Measurements from ENCODE around the gene OTOP2. TPM values are rescaled to one million over a fixed set of nuclear protein-coding genes. Genes with fewer than 3 reads are reported as not detected.
"Not testable (repeated sequence)": the region's sequence is repeated elsewhere in the genome, so short reads cannot be mapped to it uniquely, and the experiment has no call there.

The OTOP2 gene
- total and polyA plus RNA-seq, 2 of the 8 experiments (the other 6 are each of a cell fraction or from before 2014, with no cell fraction given) = 0.23 TPM; not detected in 1

DNA sequence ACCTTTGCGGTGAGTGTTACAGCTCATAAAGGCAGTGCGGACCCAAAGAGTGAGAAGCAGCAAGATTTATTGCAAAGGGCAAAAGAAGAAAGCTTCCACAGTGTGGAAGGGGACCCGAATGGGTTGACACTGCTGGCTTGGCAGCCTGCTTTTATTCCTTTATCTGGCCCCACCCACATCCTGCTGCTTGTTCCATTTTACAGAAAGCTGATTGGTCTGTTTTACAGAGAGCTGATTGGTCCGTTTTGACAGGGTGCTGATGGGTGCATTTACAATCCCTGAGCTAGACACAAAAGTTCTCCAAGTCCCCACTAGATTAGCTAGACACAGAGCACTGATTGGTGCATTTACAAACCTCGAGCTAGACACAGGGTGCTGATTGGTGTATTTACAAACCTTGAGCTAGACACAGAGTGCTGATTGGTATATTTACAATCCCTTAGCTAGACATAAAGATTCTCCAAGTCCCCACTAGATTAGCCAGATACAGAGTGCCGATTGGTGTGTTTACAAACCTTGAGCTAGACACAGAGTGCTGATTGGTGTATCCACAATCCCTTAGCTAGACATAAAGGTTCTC lies 17.8 kb upstream of the OTOP2 start:
- ChIA-PET POLR2A (ENCODE audit: partially characterized antibody) (interaction anchor here (0.9 to 2.0 kb wide), 6 partner anchors 10 to 106 kb away, joined by 3 to 7 read pairs (median 4); partner anchors contain the start of genes FADS6, MRPL58 and OTOP2), CTCF (ENCODE audit: partially characterized antibody) (interaction anchor here (0.6 to 49.9 kb wide), 10 partner anchors 12 to 251 kb away, joined by 3 to 1072 read pairs (median 4); partner anchors contain the start of genes OTOP2 and USH1G)
- H2AFZ ChIP-seq (ENCODE audit: low read length); H3K56ac ChIP-seq (replicated peaks; ENCODE audit: insufficient read length, low read depth, low read length); H4K8ac ChIP-seq (ENCODE audit: extremely low read depth, insufficient read depth, low read length); FAIRE-seq; DNase-seq (ENCODE audit: low read depth in 1 of 2, low spot score in 2 of 2); H3K4me3 ChIP-seq (ENCODE audit: extremely low read depth in 1 of 4, insufficient read depth in 2 of 4, low read depth in 3 of 4, low read length in 4 of 4); H3K23me2 ChIP-seq (ENCODE audit: low read depth, low read length); H4K91ac ChIP-seq (replicated peaks; ENCODE audit: insufficient read length, low read length); H3K23ac ChIP-seq (ENCODE audit: insufficient read length); H3K4ac ChIP-seq (replicated peaks; ENCODE audit: insufficient read length, low read depth, low read length); H3K27me3 ChIP-seq (replicated peaks in 1 of 4; ENCODE audit: control insufficient read depth in 3 of 4, extremely low read depth in 1 of 4, insufficient read depth in 3 of 4, low read length in 3 of 4); H3K9me3 ChIP-seq (ENCODE audit: insufficient read depth in 2 of 2, low read depth in 1 of 2, low read length in 1 of 2); H2AK5ac ChIP-seq (ENCODE audit: low read depth, low read length); H4K20me1 ChIP-seq (replicated peaks in 1 of 2; ENCODE audit: control insufficient read depth in 1 of 2, insufficient read depth in 2 of 2, low read length in 2 of 2); H2BK5ac ChIP-seq (ENCODE audit: low read depth, low read length); H3K36me3 ChIP-seq (ENCODE audit: control insufficient read depth in 2 of 4, insufficient read depth in 4 of 4, low read length in 3 of 4); H3K79me1 ChIP-seq (ENCODE audit: low read depth, low read length); H2BK20ac ChIP-seq (ENCODE audit: low read length); H3K4me2 ChIP-seq (ENCODE audit: insufficient read depth in 1 of 2, low read depth in 2 of 2, low read length in 2 of 2); H3K18ac ChIP-seq (ENCODE audit: extremely low read depth, low read length); H3K14ac ChIP-seq (ENCODE audit: insufficient read length); H2BK120ac ChIP-seq (replicated peaks; ENCODE audit: low read depth, low read length); H4K5ac ChIP-seq (ENCODE audit: insufficient read length, low read depth, low read length); H3K9ac ChIP-seq (replicated peaks in 1 of 4; ENCODE audit: extremely low read depth in 1 of 4, low read depth in 3 of 4, low read length in 3 of 4); H2BK15ac ChIP-seq (ENCODE audit: low read length); H3K79me2 ChIP-seq (ENCODE audit: control insufficient read depth in 1 of 2, insufficient read depth in 2 of 2, low read length in 2 of 2); H2BK12ac ChIP-seq (ENCODE audit: low read depth, low read length); H3K27ac ChIP-seq (ENCODE audit: low read depth, low read length): not testable (repeated sequence)
- peaks cover 5 to 18% (median 14%) of the 10 kb centered on the region in 4 experiments for H3K4me1 ChIP-seq (replicated peaks in 1 of 4; ENCODE audit: control insufficient read depth in 3 of 4, insufficient read depth in 4 of 4, low read length in 3 of 4)
- WGBS, 2 experiments (ENCODE audit: extremely low coverage in 1 of 2, insufficient coverage in 1 of 2, insufficient read length in 1 of 2, insufficient replicate concordance in 2 of 2, low coverage in 1 of 2, low lambda C conversion rate in 2 of 2, missing lambda C conversion rate in 1 of 2) = 89% methylated on average over 6 of the region's 6 CpGs; no CpG with 5 or more reads in 1 of the 2 experiments
